Right lung (tissue), 10 donors: Measurements from ENCODE around the gene C1orf122. TPM values are rescaled to one million over a fixed set of nuclear protein-coding genes. Genes with fewer than 3 reads are reported as not detected.
"Not testable (repeated sequence)": the region's sequence is repeated elsewhere in the genome, so short reads cannot be mapped to it uniquely, and the experiment has no call there.

Experiments
- DNase-seq, 2 donors: peaks; one replicate each; pipeline ENCODE4 v3.0.0-alpha.2; 2013
- long read RNA-seq, 8 donors: transcript quantifications; one replicate each; lab custom pipeline, GENCODE V29; 2026
- polyA plus RNA-seq, 5 donors: library from polyadenylated mRNA; unstranded; fragments of 120-200 nt; gene quantifications; one replicate each; pipeline versions ENCODE4 v1.2.1 to v1.2.3, GENCODE V29; 2013; ENCODE audit warnings: inconsistent platforms in 1 of 5, low replicate concordance in 1 of 5; ENCODE audit not compliant: insufficient read length in 5 of 5, insufficient read depth in 1 of 5

The C1orf122 gene
- polyA plus RNA-seq, result 10 to 100 TPM; 15.3 to 52.3 (median 25.1) TPM
- long read RNA-seq, donor 1, transcript C1orf122-201 (3 exons, 973 nt), result major isoform, 24 of 70 reads
- long read RNA-seq, donor 1, transcript C1orf122-202 (2 exons, 2,229 nt), result minor isoform, 23 of 70 reads
- long read RNA-seq, donor 1, transcript C1orf122-204 (3 exons, 1,234 nt), result minor isoform, 13 of 70 reads
- long read RNA-seq, donor 1, partial matches to known transcripts, result 10 of 70 reads
- long read RNA-seq, donor 1, other reads (novel, unspliced or antisense), result 0 of 70 reads
- long read RNA-seq, donor 2, transcript C1orf122-202 (2 exons, 2,229 nt), result minor isoform, 12 of 35 reads
- long read RNA-seq, donor 2, transcript C1orf122-204 (3 exons, 1,234 nt), result minor isoform, 9 of 35 reads
- long read RNA-seq, donor 2, transcript C1orf122-201 (3 exons, 973 nt), result major isoform, 14 of 35 reads
- long read RNA-seq, donor 2, partial matches to known transcripts, result 0 of 35 reads
- long read RNA-seq, donor 2, other reads (novel, unspliced or antisense), result 0 of 35 reads
- long read RNA-seq, donor 3, transcript C1orf122-202 (2 exons, 2,229 nt), result major isoform, 21 of 59 reads
- long read RNA-seq, donor 3, transcript C1orf122-201 (3 exons, 973 nt), result minor isoform, 14 of 59 reads
- long read RNA-seq, donor 3, transcript C1orf122-204 (3 exons, 1,234 nt), result minor isoform, 6 of 59 reads
- long read RNA-seq, donor 3, partial matches to known transcripts, result 18 of 59 reads
- long read RNA-seq, donor 3, other reads (novel, unspliced or antisense), result 0 of 59 reads
- long read RNA-seq, donor 4, transcript C1orf122-201 (3 exons, 973 nt), result minor isoform, 9 of 27 reads
- long read RNA-seq, donor 4, transcript C1orf122-204 (3 exons, 1,234 nt), result minor isoform, 8 of 27 reads
- long read RNA-seq, donor 4, transcript C1orf122-202 (2 exons, 2,229 nt), result major isoform, 10 of 27 reads
- long read RNA-seq, donor 4, partial matches to known transcripts, result 0 of 27 reads
- long read RNA-seq, donor 4, other reads (novel, unspliced or antisense), result 0 of 27 reads
- long read RNA-seq, donor 5, transcript C1orf122-204 (3 exons, 1,234 nt), result minor isoform, 24 of 76 reads
- long read RNA-seq, donor 5, transcript C1orf122-202 (2 exons, 2,229 nt), result major isoform, 26 of 76 reads
- long read RNA-seq, donor 5, transcript C1orf122-201 (3 exons, 973 nt), result minor isoform, 15 of 76 reads
- long read RNA-seq, donor 5, partial matches to known transcripts, result 11 of 76 reads
- long read RNA-seq, donor 5, other reads (novel, unspliced or antisense), result 0 of 76 reads
- long read RNA-seq, donor 6, transcript C1orf122-201 (3 exons, 973 nt), result minor isoform, 20 of 63 reads
- long read RNA-seq, donor 6, transcript C1orf122-204 (3 exons, 1,234 nt), result minor isoform, 15 of 63 reads
- long read RNA-seq, donor 6, transcript C1orf122-202 (2 exons, 2,229 nt), result major isoform, 28 of 63 reads
- long read RNA-seq, donor 6, partial matches to known transcripts, result 0 of 63 reads
- long read RNA-seq, donor 6, other reads (novel, unspliced or antisense), result 0 of 63 reads
- long read RNA-seq, donor 7, transcript C1orf122-202 (2 exons, 2,229 nt), result minor isoform, 24 of 69 reads
- long read RNA-seq, donor 7, transcript C1orf122-201 (3 exons, 973 nt), result major isoform, 28 of 69 reads
- long read RNA-seq, donor 7, transcript C1orf122-204 (3 exons, 1,234 nt), result minor isoform, 10 of 69 reads
- long read RNA-seq, donor 7, partial matches to known transcripts, result 7 of 69 reads
- long read RNA-seq, donor 7, other reads (novel, unspliced or antisense), result 0 of 69 reads
- long read RNA-seq, donor 8, transcript C1orf122-201 (3 exons, 973 nt), result minor isoform, 9 of 28 reads
- long read RNA-seq, donor 8, transcript C1orf122-202 (2 exons, 2,229 nt), result major isoform, 10 of 28 reads
- long read RNA-seq, donor 8, partial matches to known transcripts, result 0 of 28 reads
- long read RNA-seq, donor 8, other reads (novel, unspliced or antisense), result 6 of 28 reads

DNA sequence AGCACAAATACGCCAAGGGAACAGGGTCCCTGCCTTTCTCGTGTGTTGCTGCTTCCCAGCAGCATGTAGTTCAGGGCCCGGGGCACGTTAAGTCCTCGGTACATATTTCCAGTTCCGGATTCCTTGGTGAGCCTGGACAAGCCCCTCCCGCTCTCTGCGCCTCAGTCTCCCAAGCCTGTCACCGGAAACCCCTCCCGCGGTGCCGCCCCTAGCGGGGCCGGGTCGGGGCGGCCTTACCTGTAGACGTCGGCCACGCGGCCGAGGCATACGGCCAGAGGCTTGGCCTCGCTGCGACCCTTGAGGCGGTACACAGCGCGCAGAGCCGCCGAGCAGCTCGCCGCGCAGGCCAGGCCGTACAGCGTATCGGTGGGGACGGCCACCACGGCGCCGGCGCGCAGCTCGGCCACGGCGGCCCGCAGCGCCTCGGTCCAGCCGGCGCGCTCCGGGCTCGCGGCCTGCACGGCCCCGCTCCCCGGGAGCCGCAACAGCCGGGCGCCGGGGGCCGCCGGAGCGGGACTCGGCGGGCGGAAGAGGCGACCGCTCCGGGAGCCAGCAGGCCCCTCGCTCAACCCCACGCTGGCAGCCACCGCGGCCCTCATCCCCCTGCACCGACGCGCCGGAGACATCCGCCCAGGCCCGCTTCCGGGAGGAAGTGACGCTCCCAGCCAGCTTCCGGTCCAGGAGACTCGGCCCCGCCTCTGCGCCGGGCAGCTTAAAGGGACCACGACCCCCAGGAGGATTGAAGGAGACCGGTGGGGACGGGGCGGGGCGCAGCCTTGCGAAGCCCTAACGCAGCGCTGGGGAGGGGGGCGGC, at the start of gene C1orf122, which contains the start of gene YRDC:
Gene C1orf122, plus strand, starts transcription at position 236 of the 814 bp plus-strand sequence. CDS start 615 bp downstream, outside the sequence.
Gene YRDC, minus strand, starts transcription at position 654 of the 814 bp plus-strand sequence. Its CDS starts 28 bp downstream, at position 626.
- DNase-seq, result peak; percentile 91 to 92

DNA sequence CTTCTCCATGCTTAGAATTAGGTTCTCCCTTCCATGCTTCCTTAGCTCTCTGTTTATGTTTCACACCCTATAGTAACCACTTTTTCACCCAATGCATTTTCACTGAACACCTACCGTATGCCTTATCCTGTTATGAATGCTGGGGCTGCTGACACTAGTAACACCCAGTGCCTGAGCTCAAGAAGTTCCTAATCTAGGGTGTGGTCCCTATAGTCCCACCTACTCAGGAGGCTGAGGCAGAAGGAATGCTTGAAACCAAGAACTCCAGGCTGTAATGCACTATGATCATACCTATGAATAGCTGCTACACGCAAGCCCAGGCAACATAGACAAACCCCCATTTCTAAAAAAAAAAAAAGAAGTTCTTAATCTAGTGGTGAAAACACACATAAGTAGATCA, 48.1 kb upstream of the C1orf122 start:
- no peak for DNase-seq

DNA sequence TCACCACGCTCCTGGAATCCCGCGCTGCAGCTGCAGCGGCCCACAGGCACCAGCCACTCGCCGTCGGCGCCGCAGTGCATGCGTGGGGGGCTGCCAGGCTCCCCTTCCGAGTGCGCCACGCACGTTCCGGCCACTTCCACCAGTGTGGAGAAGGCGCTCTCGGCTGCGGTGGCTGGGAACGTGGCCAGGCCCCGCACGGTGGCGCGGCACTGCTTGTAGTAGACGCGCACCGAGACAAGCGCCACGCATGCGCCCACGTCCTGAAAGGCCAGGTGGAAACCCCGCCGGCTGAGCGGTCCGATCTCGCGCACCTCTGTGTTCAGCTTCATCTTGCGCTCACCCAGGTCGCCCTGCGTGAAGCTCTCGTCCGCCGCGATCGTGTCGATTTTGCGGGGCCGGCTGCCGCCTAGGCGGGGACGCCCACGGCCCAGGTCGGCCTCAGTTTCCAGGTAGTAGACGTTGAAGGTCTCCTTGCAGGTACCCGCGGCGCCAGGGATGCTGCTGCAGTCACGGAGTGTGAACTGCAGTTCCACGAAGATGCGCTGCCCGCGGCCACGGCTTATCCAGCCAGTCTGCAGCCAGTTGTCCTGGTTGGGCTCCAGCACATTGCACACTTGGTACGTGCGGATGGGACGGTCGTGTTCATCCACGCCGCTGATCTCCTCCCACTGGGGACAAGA, 46.0 kb upstream of the C1orf122 start:
- DNase-seq, result no peak

DNA sequence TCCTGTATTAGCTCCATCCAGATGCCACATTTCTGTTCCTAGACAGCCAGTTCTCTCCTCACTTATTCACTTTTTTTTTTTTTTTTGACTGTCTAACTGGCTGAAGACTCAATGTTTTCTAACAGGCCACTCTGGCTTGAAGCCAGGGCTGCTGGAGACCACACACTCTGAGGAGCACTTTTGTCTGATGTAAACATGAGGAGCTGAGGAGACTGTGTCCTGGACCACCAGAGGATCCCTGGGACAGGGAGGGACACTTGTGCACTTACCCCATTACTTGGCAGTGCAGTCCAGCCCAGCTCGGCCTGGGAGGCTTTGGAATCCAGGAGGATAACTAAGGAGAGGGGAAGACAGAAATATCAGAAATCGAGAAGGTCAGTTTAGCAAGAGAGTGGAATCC, 45.1 kb upstream of the C1orf122 start:
- no peak for DNase-seq

DNA sequence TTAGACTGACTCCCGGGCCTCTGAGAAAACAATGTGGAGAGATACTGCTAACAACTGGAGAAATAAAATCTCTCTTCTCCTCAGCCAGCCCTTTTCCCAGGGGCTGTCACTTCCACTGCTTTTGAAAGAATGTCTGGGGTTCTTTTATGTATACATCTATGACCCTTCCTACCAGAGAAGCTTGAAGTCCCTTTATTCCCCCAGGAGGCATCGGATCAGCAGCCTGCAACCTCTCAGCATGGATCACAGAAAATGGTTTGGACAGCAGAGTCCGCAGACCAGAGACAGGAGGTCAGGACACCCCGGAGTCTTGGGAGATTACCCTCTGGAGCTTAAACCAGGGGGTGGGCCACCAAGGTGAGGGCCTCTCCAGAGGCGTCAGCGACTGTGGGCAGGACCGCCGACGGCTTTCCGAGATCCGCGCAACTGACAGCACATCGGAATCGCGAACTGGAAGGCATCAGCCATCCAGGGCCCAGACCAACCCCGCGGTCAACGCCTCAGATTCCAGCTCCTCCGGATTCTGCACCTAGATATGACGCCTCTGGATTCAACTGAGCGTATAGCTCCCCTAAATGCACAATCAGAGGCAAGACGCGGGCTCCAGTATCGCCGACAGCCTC, 43.7 kb upstream of the C1orf122 start:
- no peak for DNase-seq

DNA sequence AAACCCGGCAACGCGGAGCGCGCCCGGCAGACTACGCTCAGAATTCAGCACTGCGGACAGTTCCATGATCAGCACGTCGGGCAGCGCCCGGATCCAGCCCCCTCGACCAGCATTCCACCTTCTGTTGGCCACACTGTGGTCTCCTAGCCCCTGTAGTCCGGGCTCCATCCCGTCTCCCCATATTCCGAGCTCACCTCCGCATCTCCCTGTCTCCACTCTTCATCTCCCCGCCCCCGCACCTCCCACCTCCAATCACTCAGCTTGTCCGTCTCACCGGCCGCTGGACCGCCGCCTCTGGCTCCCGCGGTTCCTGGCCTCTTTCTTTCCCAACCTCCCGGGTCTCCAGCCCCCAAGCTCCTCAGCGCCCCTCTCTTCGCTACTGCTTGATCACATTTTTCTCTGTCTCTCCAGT, 43.2 kb upstream of the C1orf122 start:
- peak; percentile 39 to 57 for DNase-seq

DNA sequence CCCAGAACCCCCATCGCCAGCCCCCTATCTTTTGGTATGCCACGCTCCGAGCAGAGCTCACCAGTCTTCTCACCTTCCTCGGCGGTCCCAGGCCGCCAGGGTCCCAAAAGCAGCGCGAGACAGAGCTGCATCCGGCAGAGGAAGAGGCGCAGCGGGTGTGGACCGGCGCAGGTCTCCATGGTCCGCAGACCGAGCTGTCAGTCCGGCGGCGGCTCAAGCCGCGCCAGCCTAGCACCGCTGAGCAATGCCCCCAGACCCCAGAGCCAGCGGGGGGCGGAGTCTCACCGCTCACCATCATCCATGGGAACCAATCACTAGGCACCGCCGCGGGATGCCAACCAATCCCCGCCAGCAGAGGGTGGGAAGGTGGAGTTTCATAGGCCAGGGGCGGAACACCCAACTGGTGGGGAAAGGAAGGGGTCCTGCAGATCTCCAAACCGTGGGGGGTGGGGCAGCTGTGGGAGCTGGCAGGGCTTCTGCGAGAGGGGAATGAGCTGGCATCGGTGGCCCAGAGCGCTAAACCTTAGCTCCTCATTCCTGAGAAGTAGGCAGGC, 42.6 kb upstream of the C1orf122 start, which contains the start of gene EPHA10:
Gene EPHA10, minus strand, starts transcription at position 233 of the 554 bp plus-strand sequence. Its CDS starts 54 bp downstream, at position 179.
- no peak for DNase-seq

DNA sequence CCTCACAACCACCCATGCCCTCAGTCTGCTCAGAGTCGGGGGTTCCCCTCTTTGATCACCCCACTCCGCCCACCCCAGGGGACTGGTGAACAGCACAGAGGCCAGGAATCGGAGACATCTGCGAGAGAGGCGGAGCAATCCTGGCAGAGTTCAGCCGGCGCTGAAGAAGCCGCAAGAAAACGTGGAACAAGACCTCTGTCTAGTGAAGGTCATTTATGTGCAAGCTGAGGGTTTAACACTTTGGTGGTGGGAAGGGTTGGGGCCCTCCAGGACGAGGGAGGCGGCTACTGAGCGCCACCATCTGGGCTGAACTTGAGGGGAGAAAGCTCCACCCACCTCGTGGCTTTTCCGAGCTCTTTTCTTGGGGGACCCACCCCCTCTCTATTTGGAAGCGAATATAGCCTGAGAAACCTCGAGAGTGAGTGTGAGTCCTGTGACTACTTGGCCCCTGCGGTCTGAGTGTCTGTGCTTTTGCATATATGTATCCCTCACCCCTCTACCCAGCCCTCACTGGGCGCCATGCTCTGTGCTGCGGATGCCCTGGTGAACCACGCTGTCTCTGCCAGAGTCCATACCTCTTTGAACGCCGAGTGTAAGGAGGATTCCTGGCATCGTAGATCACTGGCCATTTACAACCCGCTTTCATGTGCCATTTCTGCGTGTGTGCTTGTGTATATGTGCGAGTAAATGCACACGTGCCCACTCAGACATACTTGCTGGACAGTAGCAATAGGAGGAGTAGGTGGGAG, 41.5 kb upstream of the C1orf122 start:
- DNase-seq, result no peak

DNA sequence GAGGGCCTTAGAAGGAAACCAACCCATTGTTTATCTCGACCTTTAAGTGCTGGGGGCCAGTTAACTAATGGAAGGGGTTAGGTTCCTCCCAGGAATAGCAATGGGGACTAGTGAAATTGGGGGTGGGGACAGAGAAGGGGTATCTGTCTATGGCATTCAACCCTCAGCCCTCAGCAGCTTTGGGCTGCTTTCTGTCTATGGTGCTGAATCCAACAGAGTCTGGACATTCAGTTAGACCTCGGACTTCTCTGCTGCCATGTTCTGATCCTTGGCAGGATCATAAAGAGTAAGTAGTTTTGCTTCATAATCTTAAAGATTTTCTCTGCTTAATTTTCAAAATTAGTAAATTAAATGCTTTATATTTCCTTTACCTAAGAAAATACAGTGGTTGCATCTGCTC, 40.1 kb upstream of the C1orf122 start:
- DNase-seq, result no peak

DNA sequence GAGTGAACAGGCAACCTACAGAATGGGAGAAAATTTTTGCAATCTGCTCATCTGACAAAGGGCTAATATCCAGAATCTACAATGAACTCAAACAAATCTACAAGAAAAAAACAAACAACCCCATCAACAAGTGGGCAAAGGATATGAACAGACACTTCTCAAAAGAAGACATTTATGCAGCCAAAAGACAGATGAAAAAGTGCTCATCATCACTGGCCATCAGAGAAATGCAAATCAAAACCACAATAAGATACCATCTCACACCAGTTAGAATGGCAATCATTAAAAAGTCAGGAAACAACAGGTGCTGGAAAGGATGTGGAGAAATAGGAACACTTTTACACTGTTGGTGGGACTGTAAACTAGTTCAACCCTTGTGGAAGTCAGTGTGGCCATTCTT, 36.1 kb upstream of the C1orf122 start:
- not testable (repeated sequence) for DNase-seq

DNA sequence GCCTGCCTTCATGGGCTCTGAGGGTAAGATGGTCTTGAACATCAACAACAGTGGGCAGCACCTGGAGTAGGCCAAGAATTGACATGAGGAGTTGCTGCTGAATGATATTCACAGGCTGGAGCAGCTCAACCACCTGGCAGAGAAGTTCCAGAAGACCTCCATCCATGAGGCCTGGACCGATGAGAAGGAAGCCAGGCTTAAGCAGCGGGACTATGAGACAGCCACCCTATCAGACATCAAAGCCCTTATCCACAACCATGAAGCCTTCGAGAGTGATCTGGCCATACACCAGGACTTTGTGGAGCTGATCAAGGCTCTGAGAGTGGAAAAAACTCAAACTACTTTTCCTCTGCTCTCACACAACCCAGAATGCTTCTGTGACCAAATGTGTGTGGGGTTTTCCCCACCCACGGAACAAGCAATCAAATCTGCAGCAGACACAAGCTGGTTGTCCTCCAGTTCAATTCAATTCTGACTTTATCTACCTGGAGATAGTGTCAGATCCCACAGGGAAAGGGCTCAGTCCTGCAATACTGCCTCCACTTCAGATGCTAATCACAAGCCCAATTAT, 30.6 kb upstream of the C1orf122 start:
- DNase-seq, result no peak

DNA sequence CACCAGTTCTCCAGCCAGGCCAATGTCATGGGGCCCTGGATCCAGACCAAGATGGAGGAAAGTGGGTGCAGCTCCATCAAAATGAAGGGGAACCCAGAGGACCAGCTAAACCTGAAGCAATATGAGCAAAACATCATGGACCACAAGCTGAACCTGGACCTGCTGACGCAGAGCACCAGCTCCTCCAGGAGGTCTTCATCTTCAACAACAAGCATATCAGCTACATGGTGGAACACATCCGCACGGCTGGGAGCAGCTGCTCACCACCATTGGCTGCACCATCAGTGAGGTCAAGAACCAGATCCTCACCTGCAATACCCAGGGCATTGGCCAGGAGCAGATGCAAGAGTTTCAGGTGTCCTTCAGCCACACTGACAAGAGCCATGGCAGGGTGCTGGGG, 28.9 kb upstream of the C1orf122 start:
- no peak for DNase-seq

DNA sequence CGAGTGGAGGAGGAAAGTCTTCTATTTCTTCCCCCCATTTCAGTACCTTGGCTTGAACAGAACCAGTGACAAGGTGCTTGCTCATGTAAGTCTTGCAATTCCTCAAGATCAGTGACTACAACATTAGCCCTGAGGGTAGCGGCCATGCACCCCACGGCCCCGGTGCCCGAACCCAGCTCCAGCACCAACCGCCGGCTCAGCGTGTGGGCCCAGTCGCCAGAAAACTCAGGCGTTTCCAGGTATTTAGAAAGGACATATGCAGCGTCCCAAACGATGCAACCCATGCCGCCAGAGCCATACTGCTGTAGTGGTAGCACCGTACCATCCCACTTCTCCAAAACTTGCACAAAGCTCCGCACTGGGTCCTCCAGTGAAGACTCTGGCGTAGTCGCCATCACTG, 25.1 kb upstream of the C1orf122 start:
- no peak for DNase-seq

DNA sequence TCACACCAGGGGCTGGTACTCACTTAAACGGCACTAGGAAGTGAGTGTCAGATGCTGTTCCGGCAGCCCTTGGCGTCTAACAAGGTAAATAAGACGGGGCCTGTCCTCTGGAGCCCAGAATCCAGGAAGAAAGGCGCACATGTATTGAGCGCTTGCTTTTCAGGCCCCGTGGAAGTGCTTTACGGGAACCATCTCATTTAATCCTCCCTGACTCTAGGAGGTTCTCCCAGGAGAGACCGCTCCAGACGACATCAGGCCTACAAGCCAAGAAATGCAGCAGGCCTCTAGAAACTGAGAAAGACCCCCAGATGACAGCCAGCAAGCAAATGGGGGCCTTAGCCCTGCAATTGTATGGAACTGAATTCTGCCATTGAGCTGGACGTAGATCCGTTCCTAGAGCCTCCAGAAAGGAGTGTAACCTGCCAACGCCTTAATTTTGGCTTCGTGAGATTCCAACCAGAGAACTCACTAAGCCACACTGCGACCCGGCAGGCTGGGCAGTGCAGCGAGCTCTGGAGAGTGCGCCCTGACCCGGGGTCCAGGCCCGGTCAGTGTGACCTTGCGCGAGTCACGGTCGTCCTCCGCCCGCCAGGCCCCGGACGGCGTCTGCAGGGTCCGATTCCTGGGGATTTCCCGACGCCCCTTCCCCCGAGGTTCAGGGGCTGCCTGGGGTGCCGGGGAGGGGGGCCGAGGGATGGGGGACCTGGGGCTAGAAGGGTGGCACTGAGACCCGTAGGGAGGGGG, 14.5 kb upstream of the C1orf122 start:
- no peak for DNase-seq

DNA sequence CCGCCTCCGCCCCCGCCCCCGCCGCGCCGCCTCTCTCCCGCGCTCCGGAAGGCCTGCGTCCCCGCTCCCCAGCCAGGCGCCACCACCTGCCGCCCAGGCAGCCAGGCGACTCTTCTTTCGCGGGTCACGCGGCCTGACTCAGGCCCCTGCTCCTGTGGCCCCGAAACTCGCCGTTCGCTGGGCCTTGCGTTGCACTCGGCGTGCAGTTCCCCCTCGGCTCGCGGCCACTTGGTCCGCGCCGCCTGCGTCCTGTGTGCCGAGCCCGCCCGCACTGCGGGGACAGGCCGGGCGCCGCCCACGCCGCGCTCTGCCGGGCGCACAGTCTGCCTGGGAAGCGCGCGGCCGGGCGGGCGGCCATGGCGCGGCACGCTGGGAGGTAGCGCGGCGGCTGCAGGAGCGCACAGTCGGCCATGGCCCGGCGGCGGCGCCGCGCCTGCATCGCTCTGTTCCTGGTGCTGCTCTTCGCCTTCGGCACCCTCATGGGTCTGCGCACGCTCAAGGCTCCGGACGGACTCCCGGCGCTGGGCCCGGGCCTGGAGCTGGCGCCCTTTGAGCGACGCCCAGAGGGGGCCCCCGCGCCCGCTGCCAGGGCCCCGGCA, 13.7 kb upstream of the C1orf122 start, which contains the start of gene MANEAL:
Gene MANEAL, plus strand, starts transcription at position 75 of the 599 bp plus-strand sequence. Its CDS starts 336 bp downstream, at position 411.
- peak in 1 of 2 donors; percentile 30 for DNase-seq
